A549 (cell line): Measurements from ENCODE around the gene ROR2.

Source experiments
- CEBPB ChIP-seq, 2 experiments: fragments of >200 bp in 1 of 2; sonication (Bioruptor Twin) in 1 of 2; formaldehyde crosslinking in 1 of 2; IDR thresholded peaks; 2 replicates each; pipeline ENCODE4 v1.6.1; 2012 to 2016
- CTCF ChIP-seq: fragments of >200 bp; sonication (Bioruptor Twin); formaldehyde crosslinking; IDR thresholded peaks from 3 replicates; pipeline ENCODE4 v1.5.1; 2016
- FOXS1 ChIP-seq: fragments of 250-450 bp; sonication (Bioruptor Pico); IDR thresholded peaks from 2 replicates; pipeline ENCODE4 v1.5.0; 2020; ENCODE audit warnings: mild to moderate bottlenecking, moderate library complexity
- POLR2A ChIP-seq: IDR thresholded peaks from 2 replicates; pipeline ENCODE4 v1.6.1; 2012; ENCODE audit warnings: mild to moderate bottlenecking, low read length
- RFX5 ChIP-seq: fragments of 450-650 bp; IDR thresholded peaks from 2 replicates; pipeline ENCODE4 v1.7.1; 2014; ENCODE audit warnings: antibody characterized with exemption, mild to moderate bottlenecking, moderate library complexity
- RNF2 ChIP-seq: fragments of 200-600 bp; sonication (generic); IDR thresholded peaks from 2 replicates; pipeline ENCODE4 v1.6.1; 2016; ENCODE audit warnings: low read depth, mild to moderate bottlenecking, antibody characterized with exemption, moderate library complexity, borderline replicate concordance

- no peak for TF ChIP-seq RFX5
- no peak for TF ChIP-seq CEBPB (IDR thresholded peaks at IDR 0.05)
- no peak for TF ChIP-seq RNF2
- no peak for TF ChIP-seq FOXS1 (CRISPR knock-in tag)
- TF ChIP-seq CTCF = no peak
- TF ChIP-seq POLR2A = no peak
Measured at GRCh38 chr9:91923145-91923544, 26.9 kb downstream of the ROR2 start.
